Stimulated activated CD4-positive, alpha-beta T cell treated with anti-CD3 and anti-CD28 coated beads, Interleukin-2, amount 100 ng/mL, for 48 hours (primary cell): ENCODE data around the gene PHC3.
"Not testable (repeated sequence)": the region's sequence is repeated elsewhere in the genome, so short reads cannot be mapped to it uniquely, and the experiment has no call there.

Source experiments
- DNase-seq, 2 donors: peaks; one replicate each; pipeline ENCODE4 v3.0.0-alpha.2; 2020

PHC3 gene

GRCh38 chr3:170128259-170128976 lies 53.1 kb downstream of the PHC3 start:
- no peak for DNase-seq

GRCh38 chr3:170117134-170117533 lies 64.4 kb downstream of the PHC3 start:
- no peak for DNase-seq

GRCh38 chr3:170114165-170114564 lies 67.4 kb downstream of the PHC3 start:
- not testable (repeated sequence) for DNase-seq

- no peak for DNase-seq
These were observed 70.3 kb downstream of the PHC3 start for GRCh38 chr3:170111147-170111771.

GRCh38 chr3:170109579-170110293 lies 71.8 kb downstream of the PHC3 start:
- DNase-seq: no peak

- DNase-seq: no peak
These were observed 72.6 kb downstream of the PHC3 start for GRCh38 chr3:170108955-170109354.

GRCh38 chr3:170107941-170108340 lies 73.6 kb downstream of the PHC3 start:
- DNase-seq: no peak

GRCh38 chr3:170102431-170102830 lies 79.1 kb downstream of the PHC3 start:
- no peak for DNase-seq

GRCh38 chr3:170100944-170101343 lies 80.6 kb downstream of the PHC3 start:
- DNase-seq: no peak

- no peak for DNase-seq
These were observed 82.8 kb downstream of the PHC3 start for GRCh38 chr3:170098753-170099152.

GRCh38 chr3:170096342-170096741 lies 85.2 kb downstream of the PHC3 start:
- DNase-seq: no peak

GRCh38 chr3:170095771-170096170 lies 85.8 kb downstream of the PHC3 start:
- no peak for DNase-seq

GRCh38 chr3:170092907-170093306 lies 88.6 kb downstream of the PHC3 start:
- DNase-seq: no peak

- no peak for DNase-seq
These were observed 90.9 kb downstream of the PHC3 start for GRCh38 chr3:170090601-170090981.

GRCh38 chr3:170089862-170090600 lies 91.5 kb downstream of the PHC3 start:
- DNase-seq: no peak

- DNase-seq: no peak
These were observed 96.1 kb downstream of the PHC3 start for GRCh38 chr3:170085396-170085795.

- DNase-seq: no peak
These were observed 98.2 kb downstream of the PHC3 start for GRCh38 chr3:170083343-170083742.

- DNase-seq: no peak
These were observed 100.3 kb downstream of the PHC3 start for GRCh38 chr3:170081079-170081741.

- DNase-seq: no peak
These were observed 100.9 kb downstream of the PHC3 start for GRCh38 chr3:170080605-170081004.

GRCh38 chr3:170079536-170080165 lies 101.9 kb downstream of the PHC3 start:
- no peak for DNase-seq

GRCh38 chr3:170078620-170079281 lies 102.8 kb downstream of the PHC3 start:
- DNase-seq: no peak

- DNase-seq: no peak
These were observed 104.2 kb downstream of the PHC3 start for GRCh38 chr3:170077361-170077760.
